Measurements from ENCODE around the gene AKAP5. TPM values are rescaled to one million over a fixed set of nuclear protein-coding genes. Genes with fewer than 3 reads are reported as not detected.

Gene AKAP5
- total RNA-seq, 2 donors from 2014 or later = 8.1 to 18.1 TPM

DNA sequence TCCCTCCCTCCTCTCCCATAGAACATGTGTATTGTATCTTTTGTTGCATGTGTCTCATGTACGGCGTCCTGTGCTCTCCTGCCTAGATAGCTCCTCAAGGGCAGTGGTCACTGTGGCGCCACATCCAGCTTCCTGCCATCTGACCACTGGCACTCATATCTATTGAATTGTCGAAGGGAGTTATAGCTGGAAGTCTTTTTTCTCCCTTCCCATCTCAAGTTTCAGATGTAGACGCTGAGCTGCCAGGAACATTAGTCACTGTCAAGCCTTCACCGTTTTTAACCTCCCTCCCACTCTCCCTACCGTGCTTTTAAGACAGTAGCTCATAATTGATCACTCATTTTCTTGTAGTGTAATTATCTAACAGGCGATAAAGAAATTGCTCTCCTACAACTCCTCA lies 44.1 kb upstream of the AKAP5 start:
- H3K4me1 ChIP-seq = no peaks in the 10 kb centered on the region
- H3K9ac ChIP-seq (ENCODE audit: low read depth in 2 of 2, low read length in 2 of 2) = no peak overlapping the region
- TF ChIP-seq, protein P1, sequence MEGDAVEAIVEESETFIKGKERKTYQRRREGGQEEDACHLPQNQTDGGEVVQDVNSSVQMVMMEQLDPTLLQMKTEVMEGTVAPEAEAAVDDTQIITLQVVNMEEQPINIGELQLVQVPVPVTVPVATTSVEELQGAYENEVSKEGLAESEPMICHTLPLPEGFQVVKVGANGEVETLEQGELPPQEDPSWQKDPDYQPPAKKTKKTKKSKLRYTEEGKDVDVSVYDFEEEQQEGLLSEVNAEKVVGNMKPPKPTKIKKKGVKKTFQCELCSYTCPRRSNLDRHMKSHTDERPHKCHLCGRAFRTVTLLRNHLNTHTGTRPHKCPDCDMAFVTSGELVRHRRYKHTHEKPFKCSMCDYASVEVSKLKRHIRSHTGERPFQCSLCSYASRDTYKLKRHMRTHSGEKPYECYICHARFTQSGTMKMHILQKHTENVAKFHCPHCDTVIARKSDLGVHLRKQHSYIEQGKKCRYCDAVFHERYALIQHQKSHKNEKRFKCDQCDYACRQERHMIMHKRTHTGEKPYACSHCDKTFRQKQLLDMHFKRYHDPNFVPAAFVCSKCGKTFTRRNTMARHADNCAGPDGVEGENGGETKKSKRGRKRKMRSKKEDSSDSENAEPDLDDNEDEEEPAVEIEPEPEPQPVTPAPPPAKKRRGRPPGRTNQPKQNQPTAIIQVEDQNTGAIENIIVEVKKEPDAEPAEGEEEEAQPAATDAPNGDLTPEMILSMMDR (IDR thresholded peaks at IDR 0.05) = no peak
- DNase-seq = no peak
- H3K36me3 ChIP-seq = no peaks in the 10 kb centered on the region
- H3K27ac ChIP-seq = no peak overlapping the region
- no peak overlapping the region for H3K4me3 ChIP-seq
- intact Hi-C loops (cut with DNase I) = no loop called here
- H3K27me3 ChIP-seq = no peaks in the 10 kb centered on the region
- H3K9me3 ChIP-seq = no peaks in the 10 kb centered on the region

DNA sequence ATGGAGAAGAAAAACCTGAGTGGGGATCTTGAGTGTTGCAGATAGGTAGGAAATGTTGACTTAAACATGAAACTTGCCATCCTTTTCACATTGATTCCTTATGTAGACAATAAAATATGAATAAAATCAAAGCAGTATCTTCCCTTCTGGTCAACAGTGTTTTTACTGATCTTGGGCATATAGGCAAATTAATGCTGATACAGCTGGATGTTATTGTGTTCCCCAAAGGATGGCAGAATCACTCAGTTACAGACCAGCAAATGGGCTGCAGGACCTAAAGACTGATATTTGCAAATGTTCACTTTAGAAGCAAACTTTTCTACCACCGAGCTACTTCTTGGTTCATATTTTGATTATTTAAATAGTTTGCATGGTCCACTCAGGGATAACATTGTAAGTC lies 43.3 kb upstream of the AKAP5 start:
- Histone ChIP-seq H3K27me3 (no peaks in the 10 kb centered on the region), H3K4me3 (no peak overlapping the region), H3K9me3 (no peaks in the 10 kb centered on the region), H3K9ac (ENCODE audit: low read depth in 2 of 2, low read length in 2 of 2) (no peak overlapping the region), H3K4me1 (no peaks in the 10 kb centered on the region), H3K27ac (no peak overlapping the region), H3K36me3 (no peaks in the 10 kb centered on the region)
- TF ChIP-seq, protein P1 (IDR thresholded peaks at IDR 0.05) = no peak
- intact Hi-C loops (cut with DNase I) = no loop called here
- no peak for DNase-seq

DNA sequence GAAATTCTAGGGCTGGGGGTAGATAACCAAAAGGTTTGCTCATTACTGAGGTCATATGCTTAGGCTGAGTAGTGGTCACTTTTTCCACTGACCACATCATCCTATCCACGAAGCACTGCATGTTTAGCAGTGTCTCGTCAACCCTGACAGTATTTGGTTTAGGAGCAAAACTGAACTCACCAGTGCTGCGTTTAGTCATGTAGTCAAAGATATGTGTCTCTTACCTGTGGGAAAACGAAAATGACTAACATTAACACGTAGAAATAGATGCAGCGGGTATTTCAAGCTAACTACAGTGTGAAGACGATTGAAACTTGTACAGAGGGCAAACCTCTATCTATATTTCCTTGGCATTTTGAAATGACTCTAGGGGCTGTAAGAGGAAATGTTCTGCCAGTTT lies 42.5 kb upstream of the AKAP5 start:
- no peak for DNase-seq
- TF ChIP-seq, protein P1 (IDR thresholded peaks at IDR 0.05) = no peak
- Histone ChIP-seq H3K27me3 (no peaks in the 10 kb centered on the region), H3K9me3 (no peaks in the 10 kb centered on the region), H3K4me3 (no peak overlapping the region), H3K9ac (ENCODE audit: low read depth in 2 of 2, low read length in 2 of 2) (no peak overlapping the region), H3K4me1 (no peaks in the 10 kb centered on the region), H3K27ac (no peak overlapping the region), H3K36me3 (no peaks in the 10 kb centered on the region)
- intact Hi-C loops (cut with DNase I) = no loop called here

DNA sequence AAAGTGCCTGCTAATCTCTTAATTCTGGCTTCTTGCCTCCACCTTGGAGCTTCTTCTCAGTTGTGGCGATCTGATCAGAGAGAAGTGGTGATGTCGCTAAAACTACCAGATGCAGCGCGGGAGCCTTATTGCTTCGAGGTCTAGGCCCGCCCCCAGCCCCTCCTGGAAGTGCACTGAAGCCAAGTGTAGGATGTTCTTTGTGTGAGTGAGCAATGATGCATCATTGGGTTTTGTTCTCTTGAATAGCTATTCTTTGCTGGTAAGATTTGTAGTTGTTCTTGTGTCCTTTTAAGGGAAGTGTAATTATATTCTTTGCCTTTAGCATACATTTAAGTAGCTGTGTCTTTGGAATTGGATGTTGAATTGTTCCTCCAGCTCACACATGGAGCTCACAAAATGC lies 41.3 kb upstream of the AKAP5 start:
- DNase-seq = no peak

DNA sequence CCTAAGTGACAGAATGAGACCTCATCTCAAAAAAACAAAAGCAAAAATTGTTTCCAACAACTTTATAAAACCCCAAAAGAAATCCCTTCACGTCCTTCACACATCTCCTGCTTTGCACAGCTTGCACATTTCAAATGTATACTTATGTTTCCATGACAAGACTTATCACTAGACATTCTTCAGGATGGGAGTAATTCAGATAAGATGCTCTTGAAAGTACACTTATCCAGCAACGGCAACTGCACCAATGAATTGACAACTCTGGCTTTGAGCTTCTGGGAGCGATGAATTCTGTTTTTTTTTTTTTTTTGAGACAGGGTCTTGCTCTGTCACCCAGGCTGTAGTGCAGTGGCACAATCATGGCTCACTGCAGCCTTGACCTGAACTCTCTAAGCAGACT lies 30.8 kb upstream of the AKAP5 start:
- intact Hi-C loops (cut with DNase I) = loop anchor here (5.0 kb wide), 2 partner anchors 43 to 92 kb away; no protein-coding TSS in a partner anchor
- Histone ChIP-seq H3K9ac (ENCODE audit: low read depth in 2 of 2, low read length in 2 of 2) (no peak overlapping the region), H3K36me3 (no peaks in the 10 kb centered on the region), H3K27ac (no peak overlapping the region), H3K9me3 (no peaks in the 10 kb centered on the region), H3K27me3 (no peaks in the 10 kb centered on the region), H3K4me1 (no peaks in the 10 kb centered on the region), H3K4me3 (no peak overlapping the region)
- TF ChIP-seq, protein P1 (IDR thresholded peaks at IDR 0.05) = no peak
- DNase-seq = no peak

More for the DNA sequence above, 41.3 kb upstream of the AKAP5 start:
- H3K4me3 ChIP-seq = no peak overlapping the region
- no peak overlapping the region for H3K27ac ChIP-seq
- TF ChIP-seq, protein P1 (IDR thresholded peaks at IDR 0.05) = no peak
- H3K36me3 ChIP-seq = no peaks in the 10 kb centered on the region
- H3K9me3 ChIP-seq = no peaks in the 10 kb centered on the region
- intact Hi-C loops (cut with DNase I) = no loop called here
- no peaks in the 10 kb centered on the region for H3K4me1 ChIP-seq
- no peaks in the 10 kb centered on the region for H3K27me3 ChIP-seq
- H3K9ac ChIP-seq (ENCODE audit: low read depth in 2 of 2, low read length in 2 of 2) = no peak overlapping the region

Data from colonic mucosa (tissue), 4 donors.